NCI-H82 (cell line): ENCODE data around the gene EDEM3.

Experiments
- DNase-seq: peaks from one replicate; lab custom pipeline; 2025; lab: John Stamatoyannopoulos, UW

The EDEM3 gene

DNA sequence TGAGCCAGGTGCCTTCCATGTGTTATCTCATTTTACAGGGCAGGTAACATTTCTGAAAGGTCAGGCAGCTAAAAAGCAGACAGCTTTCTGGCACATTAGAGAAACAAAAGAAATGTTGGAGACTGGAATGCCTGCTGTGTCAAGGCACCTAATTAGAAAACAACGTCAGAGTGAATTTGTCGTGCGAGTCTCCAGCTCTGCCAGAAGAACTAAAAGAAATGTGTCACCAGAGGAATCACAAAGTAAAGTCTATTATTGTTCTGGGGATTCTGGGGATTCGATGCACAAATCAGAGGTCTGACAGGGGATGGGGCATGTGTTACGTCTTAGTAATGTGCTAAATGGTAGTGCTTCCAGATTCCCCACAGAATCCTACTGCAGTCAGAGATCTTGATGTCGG, 89.3 kb downstream of the EDEM3 start:
- DNase-seq = no peak

DNA sequence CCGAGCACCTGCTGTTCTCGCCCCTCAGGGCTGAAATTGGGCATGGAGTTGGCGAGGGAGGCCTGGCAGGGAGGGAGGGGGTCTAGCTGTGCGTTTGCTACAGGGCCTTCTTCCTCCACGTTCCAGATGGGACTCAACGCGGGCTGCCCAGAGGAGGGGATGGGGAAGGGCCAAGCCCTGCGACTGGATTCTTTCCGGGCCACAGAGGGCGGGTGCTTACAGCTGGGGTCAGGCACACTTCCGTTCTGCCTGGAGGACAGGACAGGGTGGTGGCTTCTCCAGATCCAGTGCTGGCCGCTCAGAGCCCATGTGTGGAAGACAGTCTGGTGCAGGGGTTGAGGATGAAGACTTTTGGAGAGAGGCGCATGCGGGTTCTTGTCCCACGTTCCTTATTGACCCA, 90.0 kb downstream of the EDEM3 start:
- no peak for DNase-seq

DNA sequence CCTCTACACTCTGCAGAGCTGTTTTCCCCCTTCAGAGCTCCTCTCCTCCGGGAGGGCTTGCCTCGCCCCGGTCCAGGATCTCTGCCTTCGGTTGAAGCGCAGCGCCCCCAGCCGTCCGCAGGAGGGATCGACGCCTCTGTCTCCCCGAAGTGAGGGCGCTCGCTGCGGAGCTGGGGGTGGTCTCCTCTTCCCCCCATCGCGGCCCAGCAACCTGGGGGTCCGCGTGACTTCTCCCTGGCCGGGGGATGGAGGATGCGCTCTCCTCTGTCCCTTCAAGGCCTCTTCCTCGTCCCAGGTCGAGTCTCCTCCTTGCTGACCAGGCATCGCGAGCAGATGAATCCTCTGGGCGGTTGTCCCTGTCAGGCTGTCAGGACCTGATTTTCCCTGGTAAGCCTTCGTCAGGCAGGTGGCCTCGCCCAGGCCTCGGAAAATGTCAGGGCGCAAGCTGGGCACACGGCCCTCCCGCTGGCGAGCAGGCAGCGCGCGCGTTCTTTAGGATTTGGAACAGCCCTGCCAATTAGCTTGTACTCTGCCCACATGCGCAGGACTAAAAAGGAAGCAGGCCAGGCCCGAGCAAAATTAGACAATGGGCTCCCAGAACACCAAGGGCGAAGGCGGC, 90.5 kb downstream of the EDEM3 start:
- DNase-seq = peak; percentile 49

DNA sequence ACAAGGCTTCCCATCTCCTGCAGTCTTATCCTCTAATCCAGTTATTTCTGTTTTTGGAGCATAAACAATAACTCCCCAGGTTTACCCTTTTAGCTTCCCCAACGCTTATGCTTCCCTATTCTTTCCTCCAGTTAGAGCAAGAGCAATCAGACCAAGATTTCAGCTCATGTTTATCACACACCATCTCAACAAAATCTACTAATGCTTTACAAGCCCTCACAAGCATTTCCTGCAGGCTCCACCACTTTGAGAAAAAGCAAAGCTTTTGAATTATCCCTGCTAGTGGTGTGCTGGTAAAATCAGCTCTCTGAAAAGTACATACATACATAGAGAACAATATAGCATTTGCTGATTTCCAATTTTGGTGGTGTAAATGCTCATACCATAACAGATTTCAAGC, 92.9 kb downstream of the EDEM3 start:
- peak; percentile 28 for DNase-seq

DNA sequence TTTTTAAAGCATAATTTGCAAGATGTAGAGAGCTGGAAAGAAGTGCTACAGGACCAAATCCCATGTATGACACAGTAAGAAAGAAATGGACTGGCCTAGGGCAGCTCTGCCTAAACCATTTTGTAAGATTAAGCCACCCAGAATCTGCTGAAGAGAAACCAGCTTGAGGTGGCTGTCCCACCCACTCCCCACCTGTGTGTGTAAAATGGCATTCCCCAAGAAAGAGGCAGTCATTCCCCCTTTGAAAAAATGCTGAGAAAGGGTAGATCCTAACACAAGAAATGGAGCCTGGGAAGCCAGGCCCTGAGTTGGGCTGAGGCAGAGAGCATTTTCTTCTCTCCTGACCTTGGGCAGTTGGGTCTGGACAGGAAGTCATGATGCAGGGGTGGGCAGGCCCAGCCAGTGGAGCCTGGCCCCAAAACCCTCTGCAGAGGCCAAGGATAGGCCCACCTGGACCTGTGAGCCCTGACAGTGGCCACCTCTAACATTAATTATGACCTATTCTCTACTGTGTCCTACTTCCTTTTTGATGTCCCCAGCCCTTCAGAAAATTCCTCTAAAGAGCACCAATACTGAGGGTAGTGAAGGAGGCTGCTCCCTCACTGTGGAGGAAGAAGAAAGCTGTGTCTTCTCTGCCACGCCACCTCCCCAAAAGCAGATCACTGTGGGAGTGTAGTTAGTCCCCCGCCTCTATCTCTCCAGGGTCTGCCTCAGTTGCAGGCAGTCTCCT, 94.0 kb downstream of the EDEM3 start:
- DNase-seq = no peak

DNA sequence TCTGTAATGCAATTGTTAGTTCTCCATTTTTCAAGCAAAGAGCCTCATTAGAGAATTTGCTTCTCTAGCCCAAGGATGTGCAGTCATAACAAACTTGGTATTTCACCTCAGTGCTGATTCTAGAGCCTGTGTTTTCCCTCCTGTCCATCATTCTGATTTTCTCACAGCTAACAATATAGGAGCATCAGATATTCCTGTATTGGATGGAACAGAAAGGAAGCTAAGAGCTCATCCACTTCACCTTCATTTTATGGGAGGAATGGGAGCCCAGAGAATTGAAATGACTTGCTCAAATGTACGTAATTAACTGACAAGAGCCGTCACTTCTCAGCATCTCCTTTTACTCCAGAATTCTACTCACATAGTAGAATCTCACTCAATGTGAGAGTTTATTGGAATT, 96.6 kb downstream of the EDEM3 start:
- DNase-seq = no peak

DNA sequence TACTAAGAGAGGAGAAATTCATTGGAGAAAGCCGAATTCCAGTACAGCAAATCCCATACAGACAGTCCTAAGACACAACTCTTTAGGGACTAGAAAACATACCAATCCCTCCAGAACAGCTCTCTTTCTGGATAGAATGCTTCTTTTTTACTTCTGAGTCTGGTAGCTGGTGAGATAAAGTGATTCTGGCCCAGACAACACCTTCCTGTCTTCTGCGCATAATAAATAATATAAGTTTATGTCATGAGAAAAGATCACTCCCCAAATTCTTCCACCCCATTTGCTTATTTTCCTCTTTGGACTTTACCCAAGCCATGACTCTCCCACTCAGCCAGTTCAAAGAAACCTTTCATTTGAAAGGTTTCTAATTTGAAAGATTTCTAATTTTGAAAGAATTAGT, 98.4 kb downstream of the EDEM3 start:
- DNase-seq = no peak

DNA sequence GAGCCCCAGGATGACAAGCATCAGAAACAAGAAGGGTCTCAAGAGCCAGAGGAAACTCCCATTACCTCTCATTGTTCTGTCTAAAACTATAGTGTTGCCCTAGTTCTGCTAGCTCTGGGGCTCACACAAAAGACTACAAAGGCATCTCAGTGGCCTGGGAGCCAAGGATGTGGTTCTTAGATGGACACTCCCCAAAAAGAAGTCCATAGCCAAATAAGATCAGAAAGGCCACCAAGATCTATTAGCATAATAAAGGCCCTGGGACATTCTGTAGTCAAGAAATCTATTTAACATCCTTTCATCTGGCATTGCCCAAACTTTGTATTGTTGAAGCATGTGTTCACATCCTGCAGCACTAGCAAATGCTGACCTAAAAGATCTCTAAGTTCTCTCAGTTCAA, 99.5 kb downstream of the EDEM3 start:
- DNase-seq = no peak

DNA sequence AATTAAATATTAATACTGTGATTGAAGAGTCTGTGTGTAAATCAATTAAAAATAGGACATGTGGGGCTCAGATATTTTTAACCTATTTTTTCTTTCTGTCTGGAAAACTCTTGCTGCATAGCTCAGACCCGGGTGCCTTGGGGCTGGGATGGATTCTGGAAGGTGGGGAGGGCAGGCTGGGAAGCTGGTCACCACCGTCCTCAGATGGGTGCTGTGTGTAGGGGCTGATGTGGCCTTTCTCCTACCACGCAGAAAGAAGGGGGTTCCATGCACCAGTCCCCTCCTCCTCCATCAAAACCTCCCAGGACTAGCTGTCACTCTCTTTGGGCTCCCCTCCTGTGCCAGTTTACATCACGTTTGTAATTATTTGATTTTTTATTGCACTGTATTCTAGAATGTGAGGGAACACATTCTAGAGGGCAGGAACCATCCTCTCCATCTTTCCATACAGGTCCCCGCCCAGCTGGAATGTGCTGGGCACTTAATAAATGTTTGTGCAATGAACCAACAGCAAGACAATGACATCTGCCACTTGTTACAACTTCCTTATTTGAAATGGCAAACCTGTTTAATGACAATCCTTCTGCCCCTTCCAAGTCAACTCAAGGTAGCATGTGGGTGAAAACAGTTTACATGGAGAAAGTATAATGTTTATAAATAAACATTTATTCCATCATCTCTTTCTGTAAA, 104.3 kb downstream of the EDEM3 start:
- DNase-seq = no peak

DNA sequence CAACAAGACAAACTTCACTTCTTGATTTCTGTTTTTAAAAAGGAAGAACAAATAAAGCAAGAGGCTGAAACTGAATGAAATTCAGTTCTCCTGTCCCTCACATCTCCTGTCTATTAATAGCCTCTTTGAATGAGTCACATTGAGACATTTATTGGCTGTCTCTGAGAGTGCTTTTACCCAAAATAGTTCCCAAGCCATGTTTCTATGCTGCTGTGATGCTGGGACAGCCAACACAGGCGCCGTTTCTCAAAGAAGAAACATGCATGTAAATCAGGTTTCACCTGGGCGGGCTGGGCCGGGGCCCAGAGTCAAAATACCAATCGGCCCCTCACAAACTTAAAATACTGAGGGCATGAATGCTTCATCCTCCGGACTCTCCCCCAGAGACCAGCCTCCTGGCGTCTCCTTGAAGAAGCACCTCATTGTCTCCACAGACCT, 105.2 kb downstream of the EDEM3 start:
- no peak for DNase-seq

DNA sequence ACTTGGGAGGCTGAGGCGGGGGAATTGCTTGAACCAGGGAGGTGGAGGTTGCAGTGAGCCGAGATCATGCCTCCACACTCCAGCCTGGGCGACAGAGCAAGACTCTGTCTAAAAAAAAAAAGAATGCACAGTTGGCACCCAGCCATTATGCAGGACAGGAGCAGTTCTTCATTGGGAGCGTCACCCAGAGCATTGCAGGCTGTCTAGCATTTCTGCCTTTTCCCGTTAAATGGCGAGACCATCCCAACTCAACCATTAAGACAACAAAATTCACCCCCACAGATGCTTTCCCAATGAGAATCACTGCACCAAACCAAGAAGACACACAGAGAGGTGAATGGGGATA, 105.8 kb downstream of the EDEM3 start:
- no peak for DNase-seq

DNA sequence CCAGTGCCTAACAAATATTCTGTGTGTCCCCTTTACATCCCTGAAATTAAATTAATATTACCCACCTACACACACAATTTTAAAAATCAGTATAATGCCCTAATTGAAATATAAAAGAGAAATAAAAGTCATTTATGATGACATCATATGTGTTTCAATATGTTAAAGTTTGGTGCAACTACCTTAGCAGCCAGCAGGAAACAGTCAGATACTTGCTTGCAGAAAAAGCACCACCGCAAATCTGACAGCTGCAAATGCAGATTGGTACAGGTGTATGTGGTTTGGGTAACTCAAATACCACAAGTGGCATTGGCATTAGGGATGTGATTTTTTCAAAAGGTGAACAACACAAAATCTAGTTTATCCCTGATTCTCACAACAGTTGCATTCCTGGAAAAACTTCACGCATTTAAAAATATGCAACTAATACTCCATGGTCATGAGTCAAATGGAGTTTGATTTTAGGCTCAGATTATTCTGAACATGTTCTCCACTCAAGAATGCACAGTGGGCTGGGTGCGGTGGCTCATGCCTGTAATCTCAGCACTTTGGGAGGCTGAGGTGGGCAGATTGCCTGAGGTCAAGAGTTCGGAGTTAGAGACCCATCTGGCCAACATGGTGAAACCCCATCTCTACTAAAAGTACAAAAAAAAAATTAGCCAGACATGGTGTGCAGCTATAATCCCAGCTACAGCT, 106.3 kb downstream of the EDEM3 start:
- no peak for DNase-seq

DNA sequence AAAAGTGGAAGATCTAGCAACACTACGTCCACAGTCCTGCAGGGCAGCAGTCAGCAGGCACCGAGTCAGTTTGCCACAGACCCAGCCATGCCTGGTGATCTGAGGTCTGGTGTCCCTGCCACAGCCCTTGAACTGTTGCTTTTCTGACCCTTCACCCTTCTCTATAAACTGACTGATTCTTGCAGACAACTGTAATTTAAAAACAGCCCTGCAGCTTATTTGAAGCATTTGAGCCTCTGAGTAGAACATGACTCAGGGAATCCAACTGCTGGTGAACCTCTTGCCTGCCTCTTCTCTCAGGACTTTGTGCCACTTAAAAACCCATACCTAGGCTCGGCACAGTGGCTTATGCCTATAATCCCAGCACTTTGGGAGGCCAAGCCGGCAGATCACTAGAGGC, 107.2 kb downstream of the EDEM3 start:
- no peak for DNase-seq

DNA sequence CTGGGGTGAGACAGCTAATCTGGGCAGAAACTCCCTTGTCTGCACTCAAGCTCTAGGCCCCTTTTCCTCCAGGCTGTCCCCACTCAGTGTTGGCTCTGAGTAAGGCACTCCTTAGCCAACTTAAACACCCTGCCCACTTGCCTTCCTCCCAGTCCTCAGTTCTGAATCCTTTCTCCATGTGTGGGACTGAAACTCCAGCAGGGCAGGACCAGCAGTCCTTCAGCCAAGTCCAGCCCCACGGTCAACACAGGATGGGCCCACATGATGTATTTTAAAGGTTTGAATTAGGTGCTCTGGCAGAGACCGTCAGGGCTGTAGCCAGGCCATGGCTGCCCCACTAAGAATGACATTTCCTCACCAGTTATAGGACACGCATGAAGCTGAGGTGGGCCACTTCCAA, 107.8 kb downstream of the EDEM3 start:
- no peak for DNase-seq

DNA sequence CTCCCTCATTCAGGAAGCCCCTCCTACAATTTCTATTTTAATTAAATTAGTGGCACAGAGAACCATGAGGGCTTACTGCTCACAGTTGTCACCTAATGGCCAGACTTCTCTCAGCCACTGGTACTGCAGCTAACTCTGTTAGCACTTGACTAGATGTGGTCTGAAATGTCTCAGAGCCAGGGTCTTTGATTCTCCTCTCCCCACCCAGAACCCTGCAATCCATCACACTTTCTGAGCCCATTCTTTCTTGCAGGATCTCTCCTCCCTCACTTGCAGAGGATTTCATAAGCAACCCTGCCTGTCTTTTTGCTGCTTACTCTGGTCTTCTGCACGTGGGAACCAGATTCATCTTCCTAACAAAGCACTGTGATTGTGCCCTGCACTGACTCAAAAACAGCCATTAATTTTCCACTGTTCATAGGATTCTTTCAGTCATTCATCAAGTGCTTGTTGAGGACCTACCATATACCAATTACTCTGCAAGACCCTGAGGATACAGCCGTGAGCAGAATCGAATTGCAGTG, 108.4 kb downstream of the EDEM3 start:
- no peak for DNase-seq

DNA sequence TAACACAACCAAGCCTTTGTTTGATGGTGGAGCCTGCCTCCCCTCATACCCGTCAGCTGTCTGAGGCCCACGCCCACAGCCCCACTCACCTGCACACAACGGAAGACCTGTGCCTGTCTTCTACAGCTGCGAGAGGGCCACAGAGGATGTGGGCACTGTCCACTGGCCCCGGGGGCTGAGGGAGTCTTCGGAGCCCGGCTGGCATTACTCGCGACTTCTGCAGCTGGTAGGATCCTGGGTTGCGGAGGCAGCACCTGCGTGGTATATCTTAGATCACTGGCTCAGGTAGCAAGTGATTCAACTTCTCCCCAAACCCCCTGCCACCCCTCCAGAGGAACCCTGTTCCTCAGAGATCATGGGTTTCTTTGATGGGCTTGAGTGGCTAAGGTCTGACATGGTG, 109.9 kb downstream of the EDEM3 start:
- DNase-seq = no peak

DNA sequence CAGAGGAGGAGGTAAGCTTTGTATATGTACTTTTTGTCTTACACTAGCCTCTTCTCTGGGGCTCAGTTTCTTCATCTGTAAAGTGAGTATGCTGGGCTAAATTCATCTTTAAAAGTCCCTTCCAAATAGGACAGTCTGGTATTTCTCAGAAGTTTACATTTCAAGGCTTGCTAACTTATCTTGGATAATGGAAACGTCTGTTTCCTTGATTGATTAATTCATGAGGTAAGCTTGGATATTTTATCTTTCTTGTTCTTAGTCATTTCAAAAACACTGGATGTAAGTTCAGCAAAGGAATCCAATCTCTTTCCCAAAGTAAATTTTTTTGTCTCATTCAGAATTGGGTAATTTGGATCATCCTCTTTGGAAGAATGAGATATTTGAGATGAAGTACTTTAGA, 111.0 kb downstream of the EDEM3 start:
- no peak for DNase-seq

DNA sequence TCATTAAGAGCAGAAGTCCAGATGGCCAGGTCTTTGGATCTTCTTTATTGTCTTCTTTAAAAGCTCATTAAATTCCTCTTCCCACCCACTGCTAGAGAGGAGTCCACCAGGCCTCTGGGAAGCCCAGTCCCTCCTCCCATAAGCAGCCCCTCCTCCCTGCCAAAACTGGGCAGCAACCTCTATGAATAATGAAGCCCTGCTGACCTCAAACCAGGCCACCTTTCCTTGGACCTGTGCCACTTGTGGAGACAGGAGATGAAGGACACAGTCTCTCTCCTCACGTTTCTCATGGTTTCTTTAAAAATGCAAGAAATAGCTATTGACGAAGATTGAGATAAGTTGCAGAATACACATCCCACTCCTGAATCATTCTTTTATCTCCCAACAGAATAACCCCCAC, 112.8 kb downstream of the EDEM3 start:
- DNase-seq = peak; percentile 83

DNA sequence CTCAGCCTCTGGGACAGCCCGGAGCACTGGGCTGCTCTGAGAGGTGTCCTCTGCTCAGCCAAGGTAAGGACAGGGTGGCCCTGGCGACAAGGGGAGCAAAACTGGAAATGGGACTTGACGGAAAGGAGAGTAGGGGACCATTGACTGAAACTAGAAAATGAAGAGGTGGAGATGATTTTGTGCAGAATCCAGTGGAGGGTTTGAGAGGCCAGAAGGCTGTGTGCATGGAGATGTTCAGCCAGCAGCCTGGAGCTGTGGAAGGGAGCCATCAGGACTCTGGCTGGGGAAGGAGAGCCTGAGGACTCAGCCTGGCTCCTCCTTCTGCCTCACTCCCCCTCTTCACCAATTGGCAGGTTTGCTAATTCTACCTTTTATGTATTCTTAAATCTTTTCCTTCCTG, 114.2 kb downstream of the EDEM3 start:
- peak; percentile 69 for DNase-seq
